WERI-Rb-1 (cell line): Measurements from ENCODE around the gene JSRP1.

Experiments
- DNase-seq: peaks from one replicate; pipeline ENCODE4 v3.0.0-alpha.2; 2020
- H3K27ac ChIP-seq: fragments of 250-450 bp; sonication (Bioruptor Pico); 2 replicates; pipeline ENCODE4 v1.5.1; 2020; ENCODE audit warnings: mild to moderate bottlenecking, moderate library complexity
- H3K27me3 ChIP-seq: fragments of 250-450 bp; sonication (Bioruptor Pico); 2 replicates; pipeline ENCODE4 v1.5.1; 2021; ENCODE audit warnings: mild to moderate bottlenecking, low read depth, moderate library complexity; ENCODE audit not compliant: insufficient read depth, severe bottlenecking
- H3K36me3 ChIP-seq: fragments of 250-450 bp; sonication (Bioruptor Pico); 2 replicates; pipeline ENCODE4 v1.5.1; 2020; ENCODE audit warnings: mild to moderate bottlenecking, moderate library complexity
- H3K4me3 ChIP-seq: 2 replicates; pipeline ENCODE4 v1.5.1; 2011; ENCODE audit warnings: low read depth, mild to moderate bottlenecking, control low read depth, low read length
- H3K9me3 ChIP-seq: fragments of 250-450 bp; sonication (Bioruptor Pico); 2 replicates; pipeline ENCODE4 v1.5.1; 2021; ENCODE audit warnings: mild to moderate bottlenecking, moderate library complexity; ENCODE audit not compliant: severe bottlenecking
- CTCF ChIP-seq: IDR thresholded peaks from 2 replicates; pipeline ENCODE4 v1.5.1; 2011; ENCODE audit warnings: low read depth, mild to moderate bottlenecking, control low read depth, inconsistent platforms, low read length

The JSRP1 gene

GRCh38 chr19:2288818-2289713 is 32.8 kb upstream of the JSRP1 start:
- Histone ChIP-seq H3K27me3 (peaks cover 9% of the 10 kb centered on the region), H3K9me3 (no peaks in the 10 kb centered on the region), H3K27ac (no peak overlapping the region), H3K36me3 (no peaks in the 10 kb centered on the region), H3K4me3 (no peak overlapping the region)
- no peak for TF ChIP-seq CTCF
- DNase-seq = no peak

- H3K27ac ChIP-seq = no peak overlapping the region
- H3K9me3 ChIP-seq = no peaks in the 10 kb centered on the region
- H3K4me3 ChIP-seq = no peak overlapping the region
- no peaks in the 10 kb centered on the region for H3K36me3 ChIP-seq
- TF ChIP-seq CTCF = no peak
- H3K27me3 ChIP-seq = peaks cover 9% of the 10 kb centered on the region
- no peak for DNase-seq
Measured at GRCh38 chr19:2288338-2288817, 32.2 kb upstream of the JSRP1 start.

GRCh38 chr19:2287585-2288337 is 31.5 kb upstream of the JSRP1 start:
- no peak overlapping the region for H3K27ac ChIP-seq
- H3K9me3 ChIP-seq = no peaks in the 10 kb centered on the region
- H3K36me3 ChIP-seq = no peaks in the 10 kb centered on the region
- DNase-seq = no peak
- peaks cover 9% of the 10 kb centered on the region for H3K27me3 ChIP-seq
- H3K4me3 ChIP-seq = no peak overlapping the region
- TF ChIP-seq CTCF = no peak

GRCh38 chr19:2286402-2287140 is 30.4 kb upstream of the JSRP1 start:
- H3K27me3 ChIP-seq = peaks cover 9% of the 10 kb centered on the region
- DNase-seq = no peak
- no peak overlapping the region for H3K4me3 ChIP-seq
- TF ChIP-seq CTCF = no peak
- H3K9me3 ChIP-seq = no peaks in the 10 kb centered on the region
- H3K36me3 ChIP-seq = no peaks in the 10 kb centered on the region
- H3K27ac ChIP-seq = no peak overlapping the region

- Histone ChIP-seq H3K27me3 (no peaks in the 10 kb centered on the region), H3K9me3 (no peaks in the 10 kb centered on the region), H3K36me3 (no peaks in the 10 kb centered on the region), H3K27ac (no peak overlapping the region), H3K4me3 (no peak overlapping the region)
- no peak for DNase-seq
- no peak for TF ChIP-seq CTCF
Measured at GRCh38 chr19:2283835-2284507, 27.8 kb upstream of the JSRP1 start.
